Activated naive CD4-positive, alpha-beta T cell treated with anti-CD3 and anti-CD28 coated beads, Interleukin-2, amount 10 ng/mL, durations not matched to agents 7 days and 5 days (primary cell): ENCODE results near the gene ZBTB42.
"Not testable (repeated sequence)": the region's sequence is repeated elsewhere in the genome, so short reads cannot be mapped to it uniquely, and the experiment has no call there.

Source experiments
- CTCF ChIA-PET: fragments of 350-600 bp; sonication (Branson Sonifier 250); formaldehyde crosslinking; loops from one replicate; lab custom pipeline; 2021; ENCODE audit warnings: antibody characterized with exemption; lab: Charles Lee
- DNase-seq: peaks from one replicate; pipeline ENCODE4 v3.0.0-alpha.2; 2020
- H3K27ac Mint-ChIP-seq: one replicate; pipeline ENCODE4 v1.8.0; 2021; ENCODE audit warnings: mild to moderate bottlenecking, moderate library complexity, mixed read lengths
- H3K27me3 Mint-ChIP-seq: one replicate; pipeline ENCODE4 v1.8.0; 2021; ENCODE audit warnings: mild to moderate bottlenecking, mixed read lengths
- H3K36me3 Mint-ChIP-seq: one replicate; pipeline ENCODE4 v1.8.0; 2021; ENCODE audit warnings: mixed read lengths
- H3K4me1 Mint-ChIP-seq: one replicate; pipeline ENCODE4 v1.8.0; 2021; ENCODE audit warnings: mixed read lengths
- H3K4me3 Mint-ChIP-seq: one replicate; pipeline ENCODE4 v1.8.0; 2021; ENCODE audit warnings: mild to moderate bottlenecking, moderate library complexity, mixed read lengths
- H3K9me3 Mint-ChIP-seq: one replicate; pipeline ENCODE4 v1.8.0; 2021; ENCODE audit warnings: mixed read lengths

ZBTB42 gene

DNA sequence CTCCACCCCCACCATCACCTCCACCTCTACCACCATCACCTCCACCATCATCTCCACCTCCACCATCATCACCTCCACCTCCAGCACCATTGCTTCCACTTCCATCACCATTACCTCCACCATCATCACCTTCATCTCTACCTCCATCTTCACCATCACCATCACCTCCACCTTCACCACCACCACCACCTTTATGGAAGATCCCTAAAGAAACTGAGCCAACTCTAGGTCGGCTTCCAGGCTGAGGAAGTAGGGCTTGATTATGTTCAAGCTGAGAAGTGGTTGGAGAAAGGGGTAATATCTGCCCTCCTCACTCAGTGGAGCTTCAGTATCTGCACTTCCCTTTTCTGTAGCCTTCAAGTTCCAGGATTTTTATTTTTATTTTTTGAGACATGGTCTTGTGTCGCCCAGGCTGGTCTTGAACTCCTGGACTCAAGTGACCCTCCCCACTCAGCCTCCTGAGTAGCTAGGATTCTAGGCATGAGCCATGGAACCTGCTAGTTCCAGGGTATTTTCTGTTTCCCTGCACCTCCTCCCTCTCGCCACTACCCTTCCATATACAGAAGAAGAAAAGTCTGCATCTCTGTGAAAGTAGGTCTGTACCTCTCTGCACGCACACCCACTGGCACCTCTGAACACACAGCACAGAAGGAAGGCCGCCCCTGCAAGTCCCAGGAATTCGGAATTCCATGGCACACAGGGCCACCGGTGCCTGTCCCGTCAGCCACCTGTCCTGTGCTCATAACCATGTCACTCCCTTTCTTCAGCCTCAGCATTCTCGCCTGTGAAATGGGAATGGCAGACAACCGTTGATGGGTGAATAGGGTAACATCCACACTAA lies 5.9 kb downstream of the ZBTB42 start:
- H3K36me3 Mint-ChIP-seq, result peaks cover 2% of the 10 kb centered on the region
- no peak for DNase-seq
- CTCF ChIA-PET, result no interaction called here
- H3K4me1 Mint-ChIP-seq, result peaks cover 8% of the 10 kb centered on the region
- H3K9me3 Mint-ChIP-seq, result no peaks in the 10 kb centered on the region
- H3K27ac Mint-ChIP-seq, result peak overlapping the region; percentile 60
- no peak overlapping the region for H3K4me3 Mint-ChIP-seq
- H3K27me3 Mint-ChIP-seq, result peaks cover 4% of the 10 kb centered on the region

DNA sequence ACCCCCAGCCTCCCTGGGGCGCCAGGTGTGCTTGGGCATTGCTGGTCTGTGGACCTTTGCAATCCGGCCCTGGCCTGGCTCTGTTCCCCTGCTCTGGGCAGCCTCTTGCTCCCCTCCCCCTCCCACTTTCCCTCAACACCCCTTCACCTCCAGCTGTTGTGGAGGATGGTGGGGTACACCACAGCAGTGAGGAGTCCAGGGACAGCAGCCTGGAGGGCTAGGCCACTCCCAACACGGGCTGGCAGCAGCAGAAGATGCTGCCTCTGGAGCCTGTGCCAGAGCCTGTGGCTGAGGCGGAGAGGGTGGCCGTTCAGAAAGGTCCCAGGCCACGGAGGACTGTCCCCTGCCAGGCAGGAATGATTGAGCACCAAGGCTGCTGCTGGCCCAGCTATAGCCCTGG lies 7.6 kb downstream of the ZBTB42 start:
- no peaks in the 10 kb centered on the region for H3K9me3 Mint-ChIP-seq
- DNase-seq, result no peak
- H3K27me3 Mint-ChIP-seq, result no peaks in the 10 kb centered on the region
- CTCF ChIA-PET, result no interaction called here
- no peak overlapping the region for H3K4me3 Mint-ChIP-seq
- no peaks in the 10 kb centered on the region for H3K4me1 Mint-ChIP-seq
- peaks cover 2% of the 10 kb centered on the region for H3K36me3 Mint-ChIP-seq
- no peak overlapping the region for H3K27ac Mint-ChIP-seq

DNA sequence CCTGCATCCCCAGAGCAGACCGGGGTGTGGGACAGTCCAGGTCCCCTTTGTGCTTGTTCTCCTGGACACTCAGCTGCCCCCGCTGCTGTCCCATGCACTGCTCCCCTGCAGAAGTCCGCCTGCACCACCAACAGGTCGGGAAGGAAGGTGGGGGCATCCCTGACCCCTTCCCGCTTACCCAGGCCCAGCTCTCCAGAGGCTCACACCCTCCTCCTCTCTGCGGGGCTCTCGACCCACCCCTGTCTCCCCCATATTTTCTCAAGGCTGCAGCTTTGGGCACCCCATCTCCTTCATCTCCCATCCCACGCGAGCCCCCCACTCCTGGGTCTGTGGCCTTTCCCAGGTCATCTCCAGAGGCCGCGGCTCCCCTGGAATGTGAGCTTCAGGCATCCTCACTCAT lies 9.4 kb downstream of the ZBTB42 start:
- Mint-ChIP-seq H3K4me3 (no peak overlapping the region), H3K36me3 (peaks cover 3% of the 10 kb centered on the region), H3K9me3 (no peaks in the 10 kb centered on the region), H3K27ac (no peak overlapping the region), H3K4me1 (peaks cover 12% of the 10 kb centered on the region), H3K27me3 (no peaks in the 10 kb centered on the region)
- DNase-seq, result no peak
- CTCF ChIA-PET, result no interaction called here

DNA sequence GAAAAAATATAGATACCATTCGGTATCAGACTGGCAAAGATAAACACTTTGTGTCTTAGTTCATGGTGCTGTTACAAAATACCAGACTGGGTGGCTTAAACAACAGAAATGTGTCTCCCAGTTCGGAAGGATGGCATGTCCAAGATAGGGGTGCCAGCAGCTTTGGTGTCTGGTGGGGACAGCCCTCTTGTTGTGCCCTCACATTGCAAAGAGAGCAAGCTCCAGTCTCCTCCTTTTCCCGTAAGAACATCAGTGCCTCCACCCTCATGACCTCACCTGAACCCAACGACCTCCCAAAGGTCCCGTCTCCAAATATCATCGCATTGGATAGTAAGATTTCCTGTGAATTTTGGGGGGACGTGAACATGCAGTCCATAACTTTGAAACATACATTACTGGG lies 12.4 kb downstream of the ZBTB42 start:
- Mint-ChIP-seq H3K36me3 (peaks cover 1% of the 10 kb centered on the region), H3K27ac (no peak overlapping the region), H3K27me3 (no peaks in the 10 kb centered on the region), H3K4me3 (no peak overlapping the region), H3K9me3 (no peaks in the 10 kb centered on the region), H3K4me1 (peaks cover 17% of the 10 kb centered on the region)
- CTCF ChIA-PET, result interaction anchor here (1.0 kb wide), 1 partner anchor 12 kb away, joined by 3 read pairs; the partner anchor contains the start of gene ZBTB42
- no peak for DNase-seq

DNA sequence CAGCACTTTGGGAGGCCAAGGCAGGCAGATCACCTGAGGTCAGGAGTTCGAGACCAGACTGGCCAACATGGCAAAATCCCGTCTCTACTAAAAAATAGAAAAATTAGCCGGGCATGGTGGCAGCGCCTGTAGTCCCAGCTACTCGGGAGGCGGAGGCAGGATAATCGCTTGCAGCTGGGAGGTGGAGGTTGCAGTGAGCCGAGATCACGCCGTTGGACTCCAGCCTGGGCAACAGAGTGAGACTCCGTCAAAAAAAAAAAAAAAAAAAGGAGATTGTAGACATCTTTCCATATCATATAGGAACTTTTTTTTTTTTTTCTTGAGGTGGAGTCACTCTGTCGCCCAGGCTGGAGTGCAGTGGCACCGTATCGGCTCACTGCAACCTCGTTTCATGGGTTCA lies 13.8 kb downstream of the ZBTB42 start:
- peak overlapping the region; percentile 82 for H3K27ac Mint-ChIP-seq
- peak overlapping the region; percentile 87 for H3K4me3 Mint-ChIP-seq
- CTCF ChIA-PET, result not testable (repeated sequence)

DNA sequence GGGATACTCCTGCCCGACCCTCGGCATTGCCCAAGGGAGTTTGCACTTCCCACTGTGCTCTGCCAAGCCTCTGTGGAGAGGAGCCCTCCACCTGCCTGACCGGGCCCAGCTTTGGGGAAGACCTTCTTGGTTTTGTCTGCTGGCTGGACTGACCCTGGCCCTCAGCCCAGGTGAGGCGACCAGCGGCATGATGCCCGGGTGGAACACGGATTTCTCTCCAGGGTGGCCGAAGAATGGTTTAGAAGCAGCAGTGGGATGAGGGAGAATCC lies 15.6 kb downstream of the ZBTB42 start:
- no peak for DNase-seq
- H3K4me1 Mint-ChIP-seq, result peaks cover 17% of the 10 kb centered on the region
- CTCF ChIA-PET, result no interaction called here
- no peaks in the 10 kb centered on the region for H3K27me3 Mint-ChIP-seq
- peak overlapping the region; percentile 87 for H3K4me3 Mint-ChIP-seq
- H3K36me3 Mint-ChIP-seq, result peaks cover 1% of the 10 kb centered on the region
- no peaks in the 10 kb centered on the region for H3K9me3 Mint-ChIP-seq
- H3K27ac Mint-ChIP-seq, result peak overlapping the region; percentile 87

More for the DNA sequence above, 13.8 kb downstream of the ZBTB42 start:
- not testable (repeated sequence) for H3K36me3 Mint-ChIP-seq, DNase-seq, H3K9me3 Mint-ChIP-seq, H3K27me3 Mint-ChIP-seq
- H3K4me1 Mint-ChIP-seq, result peaks cover 17% of the 10 kb centered on the region

DNA sequence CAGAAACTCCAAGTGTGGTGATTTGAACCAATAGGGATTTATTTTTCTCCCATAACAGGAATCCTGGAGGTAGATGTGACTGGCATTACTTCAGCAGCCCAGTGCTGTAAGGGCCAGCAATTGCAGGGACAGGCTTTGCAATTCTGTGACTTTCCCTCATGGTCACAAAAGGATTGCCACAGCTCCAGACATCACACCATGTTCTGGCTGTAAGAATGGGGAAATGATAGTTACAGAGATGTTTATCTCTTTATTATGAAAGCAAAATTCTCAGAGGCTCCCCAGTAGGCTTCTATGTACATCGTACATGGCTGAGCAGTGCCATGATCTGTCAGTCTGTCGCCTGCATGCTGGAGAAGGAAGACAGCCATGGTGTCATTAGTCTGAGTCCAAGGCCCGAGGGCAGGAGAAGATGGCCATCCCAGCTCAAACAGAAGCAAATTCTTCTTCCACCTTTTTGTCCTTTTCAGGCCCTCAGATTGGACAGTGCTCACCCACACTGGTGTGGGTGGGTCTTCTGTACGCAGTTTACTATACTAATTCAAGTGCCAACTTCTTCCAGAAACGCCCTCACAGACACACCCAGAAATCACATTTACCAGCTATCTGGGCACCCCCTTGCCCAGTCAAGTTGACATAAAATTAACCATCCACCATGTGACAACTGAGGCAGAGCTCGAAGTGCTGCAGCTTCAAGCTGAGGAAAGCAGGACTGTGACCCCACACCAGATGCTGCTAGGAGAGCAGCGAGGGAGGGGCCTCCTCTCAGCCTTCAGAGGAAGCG lies 17.2 kb downstream of the ZBTB42 start:
- Mint-ChIP-seq H3K27me3 (no peaks in the 10 kb centered on the region), H3K36me3 (peaks cover 1% of the 10 kb centered on the region), H3K4me3 (no peak overlapping the region), H3K9me3 (no peaks in the 10 kb centered on the region), H3K4me1 (peaks cover 17% of the 10 kb centered on the region), H3K27ac (no peak overlapping the region)
- no peak for DNase-seq
- CTCF ChIA-PET, result interaction anchor here (1.4 to 1.9 kb wide), 3 partner anchors 48 to 65 kb away, joined by 3 to 8 read pairs (median 4); partner anchors contain the start of gene SIVA1

DNA sequence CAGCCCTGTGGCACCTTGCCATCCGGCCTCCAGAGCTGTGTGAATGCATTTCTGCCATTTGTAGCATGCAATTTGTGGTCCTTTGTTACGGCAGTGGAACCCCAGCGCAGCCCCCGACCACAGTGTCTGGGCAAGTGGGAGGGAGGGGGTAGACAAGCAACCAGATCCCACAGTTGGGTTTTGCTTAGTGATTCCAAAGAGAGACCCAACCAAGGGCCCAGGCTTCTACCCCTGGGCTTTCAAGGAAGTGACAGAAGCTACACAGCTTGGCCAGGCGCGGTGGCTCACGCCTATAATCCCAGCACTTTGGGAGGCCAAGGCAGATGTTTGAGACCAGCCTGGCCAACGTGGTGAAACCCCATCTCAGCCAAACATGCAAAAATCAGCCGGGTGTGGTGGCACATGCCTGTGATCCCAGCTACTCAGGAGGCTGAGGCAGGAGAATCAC lies 17.8 kb downstream of the ZBTB42 start:
- Mint-ChIP-seq H3K27ac (no peak overlapping the region), H3K27me3 (peaks cover 3% of the 10 kb centered on the region), H3K4me3 (no peak overlapping the region), H3K36me3 (peaks cover 1% of the 10 kb centered on the region), H3K4me1 (peaks cover 16% of the 10 kb centered on the region), H3K9me3 (no peaks in the 10 kb centered on the region)
- CTCF ChIA-PET, result interaction anchor here (1.5 to 1.9 kb wide), 2 partner anchors 50 to 66 kb away, joined by 4 to 8 read pairs; partner anchors contain the start of gene SIVA1
- no peak for DNase-seq

DNA sequence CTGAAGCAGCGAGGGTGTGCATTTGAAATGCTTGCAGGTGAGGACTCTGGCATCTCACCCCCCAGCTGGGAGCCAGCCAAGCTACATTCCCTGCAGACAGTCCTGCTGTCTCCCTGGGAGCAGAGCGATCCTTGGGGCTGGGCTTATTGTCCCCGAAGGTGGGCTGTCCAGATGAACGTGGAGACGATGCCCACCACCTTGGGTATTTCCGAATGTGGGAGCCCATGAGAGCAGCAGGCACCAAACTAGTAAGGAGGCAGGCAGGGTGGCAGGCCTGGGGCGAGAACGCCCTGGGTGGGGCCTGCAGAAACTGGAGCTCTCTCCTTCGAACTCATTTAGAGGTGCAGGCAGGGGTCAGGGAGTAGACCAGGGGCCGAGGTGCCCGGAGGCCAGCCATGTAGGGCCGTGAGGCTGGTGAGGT lies 18.5 kb downstream of the ZBTB42 start:
- Mint-ChIP-seq H3K9me3 (peaks cover 2% of the 10 kb centered on the region), H3K36me3 (peaks cover 2% of the 10 kb centered on the region), H3K4me1 (peaks cover 10% of the 10 kb centered on the region), H3K27me3 (peaks cover 10% of the 10 kb centered on the region), H3K27ac (no peak overlapping the region), H3K4me3 (no peak overlapping the region)
- no peak for DNase-seq
- CTCF ChIA-PET, result interaction anchor here (1.5 to 1.9 kb wide), 2 partner anchors 51 to 67 kb away, joined by 4 to 8 read pairs; partner anchors contain the start of gene SIVA1

DNA sequence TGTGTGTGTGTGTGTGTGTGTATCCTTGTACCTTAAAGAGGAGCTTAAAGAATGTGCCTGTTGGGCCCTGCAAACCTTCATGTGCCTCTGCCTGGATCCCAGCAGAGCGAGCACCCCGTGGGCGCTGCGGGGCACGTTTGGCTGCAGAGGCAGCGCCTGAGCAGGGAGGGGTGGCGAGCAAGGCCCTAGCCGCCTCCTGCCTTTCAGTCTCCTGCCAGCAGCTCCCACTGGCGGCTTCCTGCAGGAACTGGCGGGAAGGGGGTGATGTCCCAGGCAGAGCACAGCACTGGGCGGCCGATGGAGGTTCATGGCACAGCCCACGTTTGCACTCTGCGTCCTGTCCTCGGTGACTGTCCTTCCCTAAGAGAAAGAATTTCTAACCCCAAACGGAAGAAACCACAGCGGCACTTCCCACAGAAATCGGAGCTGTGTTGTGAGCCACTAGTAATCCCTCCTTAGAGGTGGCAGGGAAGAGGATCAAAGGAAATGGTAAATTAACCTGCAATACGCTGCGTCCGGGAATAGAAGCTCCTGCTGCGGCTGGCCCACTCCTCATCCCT lies 19.8 kb downstream of the ZBTB42 start:
- CTCF ChIA-PET, result no interaction called here
- no peak overlapping the region for H3K27ac Mint-ChIP-seq
- peaks cover 5% of the 10 kb centered on the region for H3K36me3 Mint-ChIP-seq
- no peak overlapping the region for H3K4me3 Mint-ChIP-seq
- H3K4me1 Mint-ChIP-seq, result peaks cover 17% of the 10 kb centered on the region
- H3K27me3 Mint-ChIP-seq, result peaks cover 23% of the 10 kb centered on the region
- no peak for DNase-seq
- peaks cover 7% of the 10 kb centered on the region for H3K9me3 Mint-ChIP-seq

DNA sequence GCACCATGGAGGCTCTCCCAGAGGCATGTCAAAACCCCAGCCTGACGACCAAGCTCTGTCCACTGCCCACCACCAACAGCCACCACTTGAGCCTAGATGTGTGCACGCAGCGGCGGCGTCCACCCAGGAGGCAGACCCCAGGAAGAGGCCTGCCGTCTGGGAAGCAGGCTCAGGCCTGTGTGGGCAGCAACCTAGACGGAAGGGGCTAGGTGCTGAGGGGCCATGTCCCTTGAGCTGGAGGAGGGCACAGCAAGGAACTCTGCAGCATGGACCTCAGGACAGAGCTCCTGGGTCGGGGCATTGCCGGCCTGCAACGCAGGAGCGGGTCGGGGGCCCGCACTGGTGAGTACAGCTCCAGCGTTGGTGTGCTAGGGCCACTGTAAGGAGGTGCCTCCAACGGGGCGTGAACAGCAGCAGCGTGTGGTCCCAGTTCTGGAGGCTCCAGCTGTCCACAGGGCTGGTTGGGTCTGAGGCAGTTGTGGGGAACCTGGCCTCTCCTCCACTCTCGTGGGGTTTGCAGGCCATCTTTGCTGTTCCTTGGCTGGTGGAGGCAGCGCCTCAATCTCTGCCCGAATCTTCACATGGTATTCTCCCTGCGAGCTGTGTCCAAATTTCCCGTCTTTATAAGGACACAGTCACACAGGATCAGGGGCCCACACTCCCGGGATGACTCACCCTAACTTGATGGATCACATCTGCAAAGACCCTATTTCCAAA lies 20.5 kb downstream of the ZBTB42 start:
- H3K36me3 Mint-ChIP-seq, result peaks cover 5% of the 10 kb centered on the region
- H3K27me3 Mint-ChIP-seq, result peaks cover 29% of the 10 kb centered on the region
- DNase-seq, result no peak
- peaks cover 7% of the 10 kb centered on the region for H3K9me3 Mint-ChIP-seq
- H3K4me1 Mint-ChIP-seq, result peaks cover 22% of the 10 kb centered on the region
- no peak overlapping the region for H3K4me3 Mint-ChIP-seq
- CTCF ChIA-PET, result no interaction called here
- H3K27ac Mint-ChIP-seq, result no peak overlapping the region

DNA sequence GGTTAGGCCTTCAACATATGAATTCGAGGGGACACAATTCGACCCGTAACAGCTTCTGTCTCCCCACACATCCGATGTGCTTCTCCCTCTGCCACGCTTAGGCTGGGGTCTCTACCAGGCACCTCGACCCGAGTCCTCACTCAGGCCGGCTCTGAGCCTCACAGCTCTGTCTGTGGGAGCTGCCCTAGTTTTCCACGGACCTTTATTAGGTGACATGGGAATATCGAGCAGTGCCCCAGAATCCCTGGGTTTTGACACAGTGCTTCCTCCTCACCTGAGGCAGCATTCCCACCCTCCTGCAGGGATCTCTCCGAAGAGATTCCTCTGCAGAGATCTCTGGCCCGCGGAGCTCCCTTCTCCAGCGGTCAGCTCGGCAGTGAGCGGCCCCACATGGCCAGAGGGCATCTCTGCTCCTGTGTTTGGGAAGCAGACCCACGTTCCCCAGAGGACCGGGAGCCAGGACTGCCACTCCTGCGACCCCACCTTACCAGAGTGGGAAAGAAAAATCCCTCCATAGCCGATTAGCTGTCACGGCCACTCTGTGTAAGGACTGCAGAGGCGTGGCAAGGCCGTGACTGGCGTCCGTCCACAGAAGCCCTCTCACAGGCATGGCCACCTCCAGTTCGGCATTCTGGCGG lies 21.2 kb downstream of the ZBTB42 start:
- no peak for DNase-seq
- Mint-ChIP-seq H3K36me3 (peaks cover 5% of the 10 kb centered on the region), H3K27ac (no peak overlapping the region), H3K4me3 (no peak overlapping the region), H3K27me3 (peaks cover 34% of the 10 kb centered on the region), H3K4me1 (peaks cover 20% of the 10 kb centered on the region), H3K9me3 (peaks cover 7% of the 10 kb centered on the region)
- CTCF ChIA-PET, result interaction anchor here (1.2 kb wide), 1 partner anchor 51 kb away, joined by 4 read pairs; no protein-coding TSS in a partner anchor

DNA sequence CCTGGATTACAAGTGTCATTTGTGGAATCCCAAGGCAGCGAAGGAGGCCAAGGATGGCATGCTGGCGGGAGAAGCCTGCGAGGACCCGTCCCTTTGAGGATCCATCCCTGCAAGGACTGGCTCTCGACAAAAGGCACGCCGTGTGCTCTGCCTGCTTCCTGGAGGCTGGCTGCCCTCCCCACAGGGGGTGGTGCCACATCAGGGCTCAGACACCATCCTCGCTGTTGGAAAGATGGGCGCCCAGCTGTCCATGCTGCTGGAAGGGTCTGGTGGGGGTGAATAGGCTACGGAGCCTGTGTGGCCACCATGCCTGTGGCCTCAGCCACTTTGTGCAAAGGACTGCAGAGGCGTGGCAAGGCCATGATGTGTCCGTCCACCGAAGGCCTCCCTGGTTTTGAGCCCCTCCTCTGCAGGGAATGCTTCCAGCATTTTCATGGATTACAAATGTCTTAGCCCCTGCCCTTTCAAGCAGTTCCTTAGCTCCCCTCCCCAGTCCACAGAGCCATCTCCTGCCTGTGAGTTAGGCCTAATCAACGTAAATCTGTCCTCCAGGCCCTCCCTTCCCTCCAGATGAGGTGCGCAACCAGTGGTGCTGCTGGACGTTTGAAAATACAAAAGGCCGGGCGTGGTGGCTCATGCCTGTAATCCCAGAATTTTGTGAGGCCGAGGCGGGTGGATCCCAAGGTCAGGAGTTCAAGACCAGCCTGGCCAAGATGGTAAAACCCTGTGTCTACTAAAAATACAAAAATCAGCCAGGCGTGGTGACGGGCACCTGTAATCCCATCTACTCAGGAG lies 22.1 kb downstream of the ZBTB42 start:
- Mint-ChIP-seq H3K36me3 (peaks cover 5% of the 10 kb centered on the region), H3K4me1 (peaks cover 24% of the 10 kb centered on the region), H3K4me3 (no peak overlapping the region), H3K9me3 (peaks cover 7% of the 10 kb centered on the region), H3K27me3 (peaks cover 43% of the 10 kb centered on the region), H3K27ac (no peak overlapping the region)
- DNase-seq, result no peak
- CTCF ChIA-PET, result interaction anchor here (1.2 kb wide), 1 partner anchor 52 kb away, joined by 4 read pairs; no protein-coding TSS in a partner anchor
